Stomach smooth muscle (tissue), 2 donors: ENCODE results near the gene RPS8.
"Not testable (repeated sequence)": the region's sequence is repeated elsewhere in the genome, so short reads cannot be mapped to it uniquely, and the experiment has no call there.

ENCODE experiments used
- H3K27ac ChIP-seq: one replicate; pipeline ENCODE4 v1.7.0; 2013; ENCODE audit warnings: mild to moderate bottlenecking, low read length, inconsistent platforms
- H3K27me3 ChIP-seq, 2 donors: one replicate each; pipeline ENCODE4 v1.7.0; 2013; ENCODE audit warnings: low read length in 2 of 2; ENCODE audit not compliant: insufficient read depth in 2 of 2, control insufficient read depth in 1 of 2
- H3K36me3 ChIP-seq, 2 donors: one replicate each; pipeline ENCODE4 v1.7.0; 2013; ENCODE audit warnings: low read length in 2 of 2; ENCODE audit not compliant: control insufficient read depth in 2 of 2, insufficient read depth in 2 of 2
- H3K4me1 ChIP-seq: one replicate; pipeline ENCODE4 v1.7.0; 2013; ENCODE audit warnings: low read length; ENCODE audit not compliant: control insufficient read depth, insufficient read depth
- H3K4me3 ChIP-seq, 2 donors: one replicate each; pipeline ENCODE4 v1.7.0; 2013; ENCODE audit warnings: low read length in 2 of 2
- H3K9ac ChIP-seq, 2 donors: one replicate each; pipeline ENCODE4 v1.7.0; 2013; ENCODE audit warnings: low read length in 2 of 2, mild to moderate bottlenecking in 1 of 2
- H3K9me3 ChIP-seq, 2 donors: one replicate each; pipeline ENCODE4 v1.7.0; 2013; ENCODE audit warnings: low read length in 2 of 2; ENCODE audit not compliant: control insufficient read depth in 2 of 2
- donor health status: healthy.
- donor health status: Pancreatic carcinoma.

RPS8 gene

DNA sequence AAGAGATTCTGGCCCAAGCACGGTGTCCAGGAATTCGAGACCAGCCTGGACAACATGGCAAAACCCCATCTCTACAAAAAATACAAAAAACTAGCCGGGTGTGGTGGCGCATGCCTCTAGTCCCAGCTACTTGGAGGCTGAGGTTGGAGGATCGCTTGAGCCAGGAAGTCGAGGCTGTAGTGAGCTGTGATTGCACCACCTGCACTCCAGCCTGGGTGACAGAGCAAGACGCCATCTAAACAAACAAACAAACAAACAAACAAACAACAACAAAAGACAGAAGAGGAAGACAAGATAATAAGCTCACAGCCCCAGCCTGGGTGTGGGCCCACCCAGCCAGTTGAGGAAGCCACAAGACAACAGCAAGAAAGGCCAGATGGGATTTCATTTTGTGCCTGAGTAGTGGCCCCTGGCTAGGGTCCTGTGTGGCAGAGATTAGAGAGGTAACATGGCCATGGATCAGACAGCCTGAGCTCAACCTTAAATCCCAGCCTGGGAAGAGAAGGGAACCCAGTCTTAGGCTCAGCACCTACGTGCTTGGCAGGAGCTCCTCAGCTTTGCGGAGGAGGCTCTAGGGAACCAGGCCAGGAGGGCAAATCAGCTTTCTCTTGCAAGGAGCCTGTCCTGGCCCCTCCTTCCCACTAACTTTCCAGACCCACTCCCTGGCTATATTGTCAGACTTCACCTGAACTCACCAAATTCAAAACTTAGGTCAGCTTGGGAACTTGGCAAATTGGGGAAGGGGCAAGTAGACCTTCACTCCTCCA lies 17.6 kb downstream of the RPS8 start:
- Histone ChIP-seq H3K4me3 (no peak overlapping the region), H3K9ac (no peak overlapping the region), H3K36me3 (no peaks in the 10 kb centered on the region), H3K27ac (no peak overlapping the region), H3K27me3 (no peaks in the 10 kb centered on the region), H3K4me1 (no peaks in the 10 kb centered on the region), H3K9me3 (no peaks in the 10 kb centered on the region)

DNA sequence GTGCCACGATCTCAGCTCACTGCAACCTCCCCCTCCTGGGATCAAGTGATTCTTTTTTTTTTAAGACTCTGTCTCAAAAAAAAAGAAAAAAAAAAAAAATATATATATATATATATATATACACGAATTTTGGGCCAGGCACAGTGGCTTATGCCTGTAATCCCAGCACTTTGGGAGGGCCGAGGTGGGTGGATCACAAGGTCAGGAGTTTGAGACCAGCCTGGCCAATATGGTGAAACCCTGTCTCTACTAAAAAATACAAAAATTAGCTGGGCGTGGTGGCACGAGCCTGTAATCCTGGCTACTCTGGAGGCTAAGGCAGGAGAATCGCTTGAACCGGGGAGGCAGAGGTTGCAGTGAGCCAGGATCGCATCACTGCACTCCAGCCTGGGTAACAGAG lies 22.5 kb downstream of the RPS8 start:
- H3K27ac ChIP-seq, H3K9me3 ChIP-seq: not testable (repeated sequence)
- H3K4me1 ChIP-seq = peaks cover 21% of the 10 kb centered on the region

DNA sequence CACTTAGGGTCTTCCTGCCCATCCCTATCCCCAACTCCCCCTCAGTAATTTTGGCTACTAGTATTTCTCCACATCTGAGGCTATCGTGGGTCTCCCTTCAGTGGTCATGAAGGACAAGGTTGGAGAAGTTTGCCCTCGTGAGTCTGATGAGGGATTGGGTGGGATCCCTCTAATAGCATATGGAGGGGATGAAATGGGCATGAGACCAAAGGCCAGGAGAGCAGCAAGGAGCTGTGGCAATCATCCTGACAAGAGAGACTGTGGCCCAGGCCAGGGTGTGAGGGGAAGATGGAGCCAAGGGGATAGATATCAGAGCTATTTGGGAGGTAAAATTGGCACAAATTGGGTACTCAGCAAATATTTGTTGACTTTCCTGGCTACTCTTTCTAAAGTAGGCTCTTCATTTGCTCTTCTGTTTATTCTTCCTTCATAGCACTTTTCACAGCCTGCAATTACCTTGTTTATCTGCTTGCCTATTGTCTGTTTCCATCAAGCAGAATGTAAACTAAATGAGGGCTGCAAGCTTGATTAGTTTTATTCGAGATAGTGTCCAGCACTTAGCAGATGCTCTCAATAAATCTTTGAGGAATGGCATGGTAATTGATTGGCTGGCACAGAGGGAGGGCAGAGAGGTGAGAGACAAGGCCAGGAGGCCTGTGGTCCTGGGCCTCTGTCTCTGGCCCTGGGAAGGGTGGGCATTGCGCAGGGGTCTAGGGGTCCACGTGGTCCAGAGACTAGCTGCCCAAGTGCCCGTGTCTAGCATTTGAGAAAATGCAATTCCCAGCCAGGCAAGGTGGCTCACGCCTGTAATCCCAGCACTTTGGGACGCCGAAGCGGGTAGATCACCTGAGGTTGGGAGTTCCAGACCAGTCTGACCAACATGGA lies 23.4 kb downstream of the RPS8 start:
- H3K27me3 ChIP-seq = no peaks in the 10 kb centered on the region
- peaks cover 6% of the 10 kb centered on the region in 2 donors for H3K36me3 ChIP-seq
- no peak overlapping the region for H3K4me3 ChIP-seq
- H3K27ac ChIP-seq = no peak overlapping the region
- H3K9ac ChIP-seq = peak overlapping the region; percentile 29 to 81
- no peaks in the 10 kb centered on the region for H3K9me3 ChIP-seq
- H3K4me1 ChIP-seq = peaks cover 23% of the 10 kb centered on the region

More for the DNA sequence above, 22.5 kb downstream of the RPS8 start:
- H3K4me3 ChIP-seq, H3K9ac ChIP-seq, H3K27me3 ChIP-seq, H3K36me3 ChIP-seq: not testable (repeated sequence)

DNA sequence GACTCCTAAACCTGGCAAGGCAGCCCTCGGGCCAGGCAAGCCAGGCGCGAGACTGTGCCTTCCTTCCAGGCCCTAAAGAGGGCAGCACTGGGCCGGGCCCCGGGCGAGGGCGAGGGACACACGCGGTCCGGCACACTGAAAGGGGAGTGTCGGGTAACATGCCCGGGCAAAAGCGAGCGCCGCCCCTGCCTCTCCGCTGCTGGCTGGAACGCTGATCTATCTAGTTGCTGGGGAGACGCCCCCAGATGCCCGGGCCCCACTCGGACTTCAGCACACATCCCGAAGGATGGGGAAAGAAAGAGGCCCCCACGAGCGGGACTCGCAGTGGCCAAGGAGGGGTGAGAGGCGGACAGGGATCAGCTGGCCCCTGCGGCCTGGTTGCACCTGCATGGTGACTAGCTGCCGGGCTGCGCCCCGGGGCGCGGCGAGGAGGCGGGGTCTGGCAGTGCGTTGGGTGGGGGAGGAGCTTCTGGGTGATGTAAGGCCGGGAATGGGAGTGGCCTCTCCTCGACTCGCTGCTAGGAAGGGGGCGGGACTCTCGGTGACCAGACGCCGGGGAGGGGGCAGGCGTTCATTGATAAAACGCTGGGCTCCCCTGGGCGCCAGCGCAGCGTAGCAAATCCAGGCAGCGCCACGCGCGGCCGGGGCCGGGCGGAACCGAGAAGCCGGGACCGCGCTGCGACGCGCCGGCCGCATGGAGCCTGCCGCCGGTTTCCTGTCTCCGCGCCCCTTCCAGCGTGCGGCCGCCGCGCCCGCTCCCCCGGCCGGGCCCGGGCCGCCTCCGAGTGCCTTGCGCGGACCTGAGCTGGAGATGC lies 24.6 kb downstream of the RPS8 start, which contains the start of gene PLK3:
TSS of gene PLK3 (plus strand) at position 608 of the 815 bp plus-strand sequence. CDS start at position 695, 87 bp downstream.
- Histone ChIP-seq H3K9ac (peak within 1 kb of the TSS; percentile 73 to 81), H3K36me3 (peaks cover 7 to 11% of the 10 kb centered on the region in 2 donors), H3K27me3 (no peaks in the 10 kb centered on the region), H3K4me1 (peaks cover 28% of the 10 kb centered on the region), H3K4me3 (peak within 1 kb of the TSS; percentile 63 to 82), H3K9me3 (no peaks in the 10 kb centered on the region), H3K27ac (peak within 1 kb of the TSS; percentile 82)

DNA sequence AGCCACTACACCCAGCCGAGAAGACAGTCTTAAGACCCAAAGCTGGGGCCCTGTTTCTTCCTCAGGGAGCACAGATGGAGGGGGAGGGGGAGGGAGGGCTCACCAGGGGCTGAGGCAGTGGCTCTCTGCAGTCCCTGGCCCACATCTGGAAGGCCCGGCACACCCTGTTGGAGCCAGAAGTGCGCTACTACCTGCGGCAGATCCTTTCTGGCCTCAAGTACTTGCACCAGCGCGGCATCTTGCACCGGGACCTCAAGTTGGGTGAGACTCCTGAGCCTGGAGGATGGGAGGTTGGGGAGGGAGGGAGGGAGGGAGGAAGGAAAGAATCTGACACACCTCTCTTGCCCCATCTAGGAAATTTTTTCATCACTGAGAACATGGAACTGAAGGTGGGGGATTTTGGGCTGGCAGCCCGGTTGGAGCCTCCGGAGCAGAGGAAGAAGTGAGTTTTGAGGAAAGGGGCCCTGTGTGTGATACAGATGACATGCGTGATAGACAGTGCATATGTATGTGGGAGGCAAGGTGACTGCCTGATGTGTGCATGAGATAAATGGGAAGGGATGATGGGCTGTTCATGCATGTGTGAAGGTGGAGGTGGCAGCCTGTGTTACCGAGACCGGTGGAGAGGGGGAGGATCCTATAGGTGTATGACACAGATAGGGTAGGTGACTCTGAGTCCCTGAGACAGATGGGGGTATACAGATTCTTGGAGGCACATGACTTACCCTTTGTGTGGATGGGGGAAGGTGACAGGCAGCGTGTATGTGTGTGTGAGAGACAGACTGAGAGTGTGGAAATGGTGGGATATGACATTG lies 26.4 kb downstream of the RPS8 start:
- Histone ChIP-seq H3K27ac (no peak overlapping the region), H3K4me1 (peaks cover 42% of the 10 kb centered on the region), H3K9me3 (no peaks in the 10 kb centered on the region), H3K36me3 (peaks cover 9 to 18% of the 10 kb centered on the region in 2 donors), H3K9ac (peak overlapping the region; percentile 39 to 47), H3K27me3 (no peaks in the 10 kb centered on the region), H3K4me3 (peak overlapping the region; percentile 60 to 63)

DNA sequence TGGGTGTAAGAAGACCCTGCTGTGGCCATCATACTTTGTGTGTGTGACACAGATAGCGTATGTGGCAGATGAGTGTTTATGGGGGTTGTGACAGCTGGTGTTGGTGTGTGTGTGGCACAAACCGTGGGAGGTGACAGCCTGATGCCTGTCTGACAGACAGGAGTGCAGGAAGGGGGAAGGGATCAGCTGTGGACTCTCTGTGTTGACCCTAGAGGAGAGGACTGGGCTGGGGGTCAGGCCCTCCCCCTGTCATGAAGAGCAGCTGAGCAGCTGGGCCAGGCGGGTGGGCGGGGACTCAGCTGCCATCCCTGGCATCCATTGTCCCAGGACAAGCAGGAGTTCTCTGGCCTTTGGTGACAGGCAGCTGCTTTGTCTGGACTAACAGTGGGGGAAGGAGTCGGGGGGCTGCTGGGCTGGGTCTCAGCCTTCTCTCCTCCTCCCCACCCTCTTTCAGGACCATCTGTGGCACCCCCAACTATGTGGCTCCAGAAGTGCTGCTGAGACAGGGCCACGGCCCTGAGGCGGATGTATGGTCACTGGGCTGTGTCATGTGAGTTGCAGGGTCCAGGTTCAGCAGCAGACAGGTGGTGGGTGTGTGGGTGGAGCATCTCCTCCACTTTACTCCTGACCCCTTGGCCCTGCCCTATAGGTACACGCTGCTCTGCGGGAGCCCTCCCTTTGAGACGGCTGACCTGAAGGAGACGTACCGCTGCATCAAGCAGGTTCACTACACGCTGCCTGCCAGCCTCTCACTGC lies 27.1 kb downstream of the RPS8 start:
- peaks cover 11 to 18% of the 10 kb centered on the region in 2 donors for H3K36me3 ChIP-seq
- H3K9me3 ChIP-seq = no peaks in the 10 kb centered on the region
- no peaks in the 10 kb centered on the region for H3K27me3 ChIP-seq
- H3K9ac ChIP-seq = peak overlapping the region; percentile 39 to 47
- no peak overlapping the region for H3K27ac ChIP-seq
- peak overlapping the region; percentile 34 to 60 for H3K4me3 ChIP-seq
- peaks cover 50% of the 10 kb centered on the region for H3K4me1 ChIP-seq

DNA sequence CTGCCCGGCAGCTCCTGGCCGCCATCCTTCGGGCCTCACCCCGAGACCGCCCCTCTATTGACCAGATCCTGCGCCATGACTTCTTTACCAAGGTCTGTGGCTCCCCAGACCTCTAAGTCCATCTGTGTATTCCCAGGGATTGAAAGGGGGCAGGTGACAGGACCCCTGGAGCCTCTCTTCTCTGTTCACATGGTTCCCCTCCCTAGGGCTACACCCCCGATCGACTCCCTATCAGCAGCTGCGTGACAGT lies 27.6 kb downstream of the RPS8 start:
- Histone ChIP-seq H3K9ac (no peak overlapping the region), H3K27me3 (no peaks in the 10 kb centered on the region), H3K4me1 (peaks cover 55% of the 10 kb centered on the region), H3K9me3 (no peaks in the 10 kb centered on the region), H3K27ac (no peak overlapping the region), H3K36me3 (peaks cover 11 to 18% of the 10 kb centered on the region in 2 donors), H3K4me3 (no peak overlapping the region)

DNA sequence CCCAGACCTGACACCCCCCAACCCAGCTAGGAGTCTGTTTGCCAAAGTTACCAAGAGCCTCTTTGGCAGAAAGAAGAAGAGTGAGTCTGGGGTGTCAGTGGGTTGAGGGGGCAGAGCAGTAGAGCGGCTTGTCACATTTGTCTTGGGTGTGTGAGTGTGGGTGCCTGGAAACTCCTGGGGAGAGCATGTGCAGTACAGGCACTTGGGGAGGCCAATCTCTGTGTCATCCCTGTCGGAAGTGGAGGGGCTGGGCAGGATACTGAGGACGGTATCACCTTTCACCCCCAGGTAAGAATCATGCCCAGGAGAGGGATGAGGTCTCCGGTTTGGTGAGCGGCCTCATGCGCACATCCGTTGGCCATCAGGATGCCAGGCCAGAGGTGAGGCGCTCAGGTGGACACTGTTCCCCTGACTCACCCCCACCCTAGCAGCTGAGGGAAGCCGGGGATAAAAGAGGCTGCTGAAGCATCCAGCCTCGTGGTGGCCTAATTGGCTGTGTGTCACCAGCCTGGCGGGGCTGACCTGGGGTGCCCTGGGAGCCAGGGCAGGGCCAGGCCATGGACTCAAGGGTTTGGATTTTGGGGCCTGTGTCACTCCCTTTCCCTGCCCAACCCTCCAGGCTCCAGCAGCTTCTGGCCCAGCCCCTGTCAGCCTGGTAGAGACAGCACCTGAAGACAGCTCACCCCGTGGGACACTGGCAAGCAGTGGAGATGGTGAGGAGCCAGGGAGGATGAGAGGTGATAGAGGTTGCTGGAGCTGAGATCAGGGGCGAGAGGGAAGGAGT lies 28.2 kb downstream of the RPS8 start:
- H3K36me3 ChIP-seq = peaks cover 11 to 18% of the 10 kb centered on the region in 2 donors
- no peak overlapping the region for H3K9ac ChIP-seq
- no peaks in the 10 kb centered on the region for H3K9me3 ChIP-seq
- H3K4me3 ChIP-seq = no peak overlapping the region
- H3K27me3 ChIP-seq = no peaks in the 10 kb centered on the region
- no peak overlapping the region for H3K27ac ChIP-seq
- H3K4me1 ChIP-seq = peaks cover 60% of the 10 kb centered on the region

DNA sequence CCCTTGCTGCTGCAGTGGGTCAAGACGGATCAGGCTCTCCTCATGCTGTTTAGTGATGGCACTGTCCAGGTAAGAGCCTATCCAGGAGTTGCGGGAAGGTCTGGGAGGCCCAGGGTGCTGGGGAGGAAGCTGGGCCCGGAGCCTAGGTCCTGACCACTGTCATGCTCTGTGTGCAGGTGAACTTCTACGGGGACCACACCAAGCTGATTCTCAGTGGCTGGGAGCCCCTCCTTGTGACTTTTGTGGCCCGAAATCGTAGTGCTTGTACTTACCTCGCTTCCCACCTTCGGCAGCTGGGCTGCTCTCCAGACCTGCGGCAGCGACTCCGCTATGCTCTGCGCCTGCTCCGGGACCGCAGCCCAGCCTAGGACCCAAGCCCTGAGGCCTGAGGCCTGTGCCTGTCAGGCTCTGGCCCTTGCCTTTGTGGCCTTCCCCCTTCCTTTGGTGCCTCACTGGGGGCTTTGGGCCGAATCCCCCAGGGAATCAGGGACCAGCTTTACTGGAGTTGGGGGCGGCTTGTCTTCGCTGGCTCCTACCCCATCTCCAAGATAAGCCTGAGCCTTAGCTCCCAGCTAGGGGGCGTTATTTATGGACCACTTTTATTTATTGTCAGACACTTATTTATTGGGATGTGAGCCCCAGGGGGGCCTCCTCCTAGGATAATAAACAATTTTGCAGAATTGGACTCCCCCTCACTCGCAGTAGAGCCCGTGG lies 30.1 kb downstream of the RPS8 start:
- peaks cover 72% of the 10 kb centered on the region for H3K4me1 ChIP-seq

More for the DNA sequence above, 30.1 kb downstream of the RPS8 start:
- Histone ChIP-seq H3K9me3 (no peaks in the 10 kb centered on the region), H3K27ac (no peak overlapping the region), H3K27me3 (no peaks in the 10 kb centered on the region), H3K4me3 (no peak overlapping the region), H3K36me3 (peaks cover 11 to 18% of the 10 kb centered on the region in 2 donors), H3K9ac (no peak overlapping the region)
